ENCODE data around the gene ABCB6.

ABCB6 gene

DNA sequence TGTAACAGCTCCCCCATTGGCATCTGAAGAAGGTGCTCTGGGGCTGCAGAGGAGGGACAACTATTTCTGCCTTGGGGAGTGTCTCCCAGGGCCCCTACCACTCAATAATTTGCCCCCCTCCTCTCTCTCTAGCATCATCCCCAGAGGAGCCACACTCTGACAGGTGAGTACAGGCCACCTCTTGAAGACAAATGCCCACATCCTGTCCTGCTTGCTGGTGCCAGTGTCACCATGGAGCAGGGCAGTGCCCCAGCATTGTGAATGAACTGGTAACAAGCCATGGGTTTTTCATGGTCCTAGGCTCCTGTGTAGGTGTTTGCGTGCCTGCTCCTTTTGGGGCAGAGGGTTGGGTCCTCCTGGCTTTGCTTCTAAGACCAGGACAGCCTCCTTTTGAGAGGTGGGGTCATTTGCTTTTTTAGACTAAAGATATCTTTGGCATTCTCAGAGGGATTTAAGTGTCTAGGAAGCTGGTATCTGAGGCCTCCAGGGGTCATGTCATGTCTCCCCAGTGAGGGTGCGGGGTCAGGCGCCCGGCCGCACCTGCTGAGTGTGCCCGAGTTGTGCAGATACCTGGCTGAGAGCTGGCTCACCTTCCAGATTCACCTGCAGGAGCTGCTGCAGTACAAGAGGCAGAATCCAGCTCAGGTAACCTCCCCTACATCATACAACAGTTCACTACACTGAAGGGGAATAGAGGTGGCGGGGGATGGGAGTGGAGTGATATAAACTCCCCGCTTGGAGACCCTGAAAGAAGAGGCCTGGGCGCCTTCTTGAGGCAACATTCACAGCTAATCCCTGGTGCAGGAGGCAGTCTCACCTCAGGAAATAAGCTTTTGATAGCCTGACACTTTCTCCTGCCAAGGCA lies 38.9 kb downstream of the ABCB6 start:
- Histone ChIP-seq H3K27ac (ENCODE audit: low read depth, low read length) (no peak overlapping the region), H3K4me3 (ENCODE audit: low read depth, low read length) (no peak overlapping the region), H3K9ac (ENCODE audit: low read depth, low read length) (no peak overlapping the region), H3K36me3 (ENCODE audit: control insufficient read depth, insufficient read depth, low read length) (peaks cover 49% of the 10 kb centered on the region), H3K9me3 (ENCODE audit: control insufficient read depth, insufficient read depth, low read length) (no peaks in the 10 kb centered on the region), H3K27me3 (ENCODE audit: control insufficient read depth, insufficient read depth, low read length) (no peaks in the 10 kb centered on the region), H3K4me1 (ENCODE audit: control insufficient read depth, insufficient read depth, low read length) (peaks cover 11% of the 10 kb centered on the region)

DNA sequence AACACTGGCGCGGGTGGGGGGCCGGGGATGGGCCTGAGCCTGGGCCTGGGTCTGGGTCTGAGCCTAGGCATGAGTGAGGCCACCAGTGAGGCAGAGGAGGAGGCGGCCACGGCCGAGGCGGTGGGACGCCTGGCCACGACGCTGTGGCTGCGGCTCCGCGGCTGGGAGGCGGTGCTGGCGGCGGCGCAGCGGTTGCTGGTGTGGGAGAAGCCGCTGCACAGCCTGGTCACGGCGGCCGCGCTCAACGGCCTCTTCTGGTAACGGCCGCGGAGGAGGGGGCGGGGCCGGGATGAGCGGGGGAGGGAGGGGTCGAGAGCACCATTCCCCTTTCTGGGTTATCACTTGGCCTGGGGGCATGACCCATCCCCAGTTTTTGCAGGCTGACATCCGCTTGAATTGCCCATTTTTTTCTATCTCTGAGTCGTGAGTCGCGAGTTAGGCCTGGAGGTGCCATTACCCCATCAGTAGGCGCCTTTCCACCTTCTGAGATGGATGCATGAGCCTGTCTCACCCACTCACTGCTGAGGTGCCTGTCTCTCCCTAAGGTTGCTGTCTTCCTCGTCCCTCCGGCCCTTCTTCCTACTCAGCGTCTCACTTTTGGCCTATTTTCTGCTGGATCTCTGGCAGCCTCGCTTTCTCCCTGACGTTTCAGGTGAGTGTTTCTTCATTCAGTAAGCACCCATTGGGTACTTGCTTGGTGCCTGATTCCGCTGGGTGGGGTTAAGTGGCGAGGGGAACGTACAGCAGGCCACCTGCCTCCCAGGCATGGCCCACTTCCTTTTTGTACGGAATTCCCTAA lies 40.2 kb downstream of the ABCB6 start:
- H3K9ac ChIP-seq (ENCODE audit: low read depth, low read length): no peak overlapping the region
- peaks cover 11% of the 10 kb centered on the region for H3K4me1 ChIP-seq (ENCODE audit: control insufficient read depth, insufficient read depth, low read length)
- H3K4me3 ChIP-seq (ENCODE audit: low read depth, low read length): peak overlapping the region; percentile 100
- H3K9me3 ChIP-seq (ENCODE audit: control insufficient read depth, insufficient read depth, low read length): no peaks in the 10 kb centered on the region
- H3K36me3 ChIP-seq (ENCODE audit: control insufficient read depth, insufficient read depth, low read length): peaks cover 53% of the 10 kb centered on the region
- H3K27me3 ChIP-seq (ENCODE audit: control insufficient read depth, insufficient read depth, low read length): no peaks in the 10 kb centered on the region
- H3K27ac ChIP-seq (ENCODE audit: low read depth, low read length): peak overlapping the region; percentile 54

- Histone ChIP-seq H3K27me3 (ENCODE audit: control insufficient read depth, insufficient read depth, low read length) (no peaks in the 10 kb centered on the region), H3K9me3 (ENCODE audit: control insufficient read depth, insufficient read depth, low read length) (no peaks in the 10 kb centered on the region), H3K36me3 (ENCODE audit: control insufficient read depth, insufficient read depth, low read length) (peaks cover 51% of the 10 kb centered on the region), H3K4me1 (ENCODE audit: control insufficient read depth, insufficient read depth, low read length) (peaks cover 11% of the 10 kb centered on the region), H3K27ac (ENCODE audit: low read depth, low read length) (peak within 1 kb of the TSS; percentile 92), H3K4me3 (ENCODE audit: low read depth, low read length) (peak within 1 kb of the TSS; percentile 100), H3K9ac (ENCODE audit: low read depth, low read length) (peak within 1 kb of the TSS; percentile 69)
Measured at GRCh38 chr2:219177552-219178376, 41.0 kb downstream of the ABCB6 start, which contains the start of gene RETREG2. Gene RETREG2 (plus strand): TSS chr2:219178275. CDS start chr2:219178353, 78 bp downstream.

GRCh38 chr2:219176818-219177551 lies 41.8 kb downstream of the ABCB6 start, which contains the start of gene CNPPD1:
Gene CNPPD1 (minus strand): TSS chr2:219176925. CDS start chr2:219176828, 97 bp downstream.
- Histone ChIP-seq H3K27ac (ENCODE audit: low read depth, low read length) (peak within 1 kb of the TSS; percentile 92), H3K4me3 (ENCODE audit: low read depth, low read length) (peak within 1 kb of the TSS; percentile 100), H3K9ac (ENCODE audit: low read depth, low read length) (peak within 1 kb of the TSS; percentile 69), H3K27me3 (ENCODE audit: control insufficient read depth, insufficient read depth, low read length) (no peaks in the 10 kb centered on the region), H3K4me1 (ENCODE audit: control insufficient read depth, insufficient read depth, low read length) (peaks cover 11% of the 10 kb centered on the region), H3K9me3 (ENCODE audit: control insufficient read depth, insufficient read depth, low read length) (no peaks in the 10 kb centered on the region), H3K36me3 (ENCODE audit: control insufficient read depth, insufficient read depth, low read length) (peaks cover 45% of the 10 kb centered on the region)

DNA sequence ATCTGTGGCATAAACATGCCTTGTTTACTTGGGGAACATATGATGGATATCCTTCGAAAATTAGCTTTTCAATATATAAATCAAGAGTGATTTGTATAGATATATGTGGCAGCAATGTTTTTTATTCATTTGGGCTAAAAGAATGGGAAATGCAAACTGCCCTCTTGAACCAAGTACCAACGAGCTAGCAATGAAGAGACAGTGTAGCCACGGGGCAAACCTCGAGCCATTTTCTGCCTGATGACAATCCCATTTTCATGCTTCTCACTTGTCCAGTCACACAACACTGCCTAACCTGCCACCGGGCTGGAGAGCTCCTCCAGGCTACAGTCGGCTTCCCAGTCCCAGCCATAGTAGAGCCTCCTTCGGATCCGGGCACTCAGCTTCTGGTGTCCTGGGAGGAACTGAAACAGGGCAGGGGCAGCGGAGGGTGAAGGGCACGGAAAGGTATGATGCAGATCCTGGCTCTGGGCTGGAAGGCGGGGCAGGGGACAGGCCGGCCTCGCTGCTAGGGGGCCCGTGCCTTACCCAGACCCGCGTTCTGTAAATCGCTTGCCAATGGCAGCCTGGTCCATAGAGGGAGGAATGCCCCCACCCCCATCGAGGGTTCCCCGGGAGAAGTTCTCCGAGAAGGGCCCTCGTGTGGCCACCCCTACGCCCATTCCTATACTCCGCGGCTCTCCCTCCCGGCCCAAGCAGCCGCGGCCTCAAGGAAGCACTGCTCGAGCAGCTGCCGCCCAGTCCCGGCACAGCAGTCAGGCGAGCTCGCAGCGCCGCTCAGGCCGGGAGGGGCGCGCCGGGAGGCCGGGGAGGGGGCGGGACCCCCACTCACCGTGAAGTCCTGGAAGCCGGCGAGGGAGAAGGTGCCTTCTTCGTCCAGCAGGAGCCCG lies 42.6 kb downstream of the ABCB6 start:
- Histone ChIP-seq H3K9me3 (ENCODE audit: control insufficient read depth, insufficient read depth, low read length) (no peaks in the 10 kb centered on the region), H3K27ac (ENCODE audit: low read depth, low read length) (peak overlapping the region; percentile 92), H3K27me3 (ENCODE audit: control insufficient read depth, insufficient read depth, low read length) (no peaks in the 10 kb centered on the region), H3K9ac (ENCODE audit: low read depth, low read length) (peak overlapping the region; percentile 12; the same call in 1 of the 2 replicates), H3K4me3 (ENCODE audit: low read depth, low read length) (peak overlapping the region; percentile 100), H3K36me3 (ENCODE audit: control insufficient read depth, insufficient read depth, low read length) (peaks cover 37% of the 10 kb centered on the region), H3K4me1 (ENCODE audit: control insufficient read depth, insufficient read depth, low read length) (peaks cover 11% of the 10 kb centered on the region)

DNA sequence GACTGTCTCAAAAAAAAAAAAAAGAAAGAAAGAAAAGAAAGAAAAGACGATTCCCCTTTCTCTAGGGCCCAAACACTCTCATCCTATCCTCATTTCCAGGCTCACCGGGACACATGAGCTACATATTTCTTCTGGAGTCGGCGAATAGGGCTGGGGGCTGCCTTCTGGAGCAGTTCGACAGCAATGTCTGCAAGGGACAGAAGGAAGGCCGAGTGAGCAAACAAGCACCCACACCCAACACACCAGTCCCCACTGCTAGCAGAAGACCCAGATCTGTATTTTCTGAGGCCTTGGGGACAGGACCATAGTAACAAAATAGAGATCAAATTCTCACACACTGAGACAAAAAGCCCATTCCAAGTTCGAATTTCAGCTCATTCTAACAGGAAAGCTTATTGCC lies 43.3 kb downstream of the ABCB6 start:
- Histone ChIP-seq H3K27me3 (ENCODE audit: control insufficient read depth, insufficient read depth, low read length) (no peaks in the 10 kb centered on the region), H3K9ac (ENCODE audit: low read depth, low read length) (no peak overlapping the region), H3K4me1 (ENCODE audit: control insufficient read depth, insufficient read depth, low read length) (peaks cover 11% of the 10 kb centered on the region), H3K36me3 (ENCODE audit: control insufficient read depth, insufficient read depth, low read length) (peaks cover 30% of the 10 kb centered on the region), H3K4me3 (ENCODE audit: low read depth, low read length) (peak overlapping the region; percentile 100; the same call in 1 of the 2 replicates), H3K9me3 (ENCODE audit: control insufficient read depth, insufficient read depth, low read length) (no peaks in the 10 kb centered on the region), H3K27ac (ENCODE audit: low read depth, low read length) (no peak overlapping the region)

DNA sequence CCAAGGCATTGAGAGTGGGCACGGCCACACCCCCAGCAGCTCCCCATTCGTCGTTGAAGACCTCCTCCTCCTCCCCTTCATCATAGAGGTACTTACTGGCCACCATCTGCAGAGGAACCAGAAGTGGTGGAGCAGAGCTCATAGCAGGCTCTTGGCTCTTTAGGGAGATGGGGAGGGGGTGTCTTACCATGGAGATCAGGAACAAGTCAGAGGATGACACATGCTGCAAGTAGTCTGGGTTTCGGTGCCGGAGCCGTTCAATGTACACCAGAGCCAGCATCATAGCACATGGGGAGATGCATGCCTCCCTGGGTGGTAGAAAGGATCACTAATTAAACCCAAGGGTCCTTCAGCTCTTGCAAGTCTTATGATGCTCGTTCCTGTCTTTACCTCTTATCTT lies 44.0 kb downstream of the ABCB6 start:
- H3K4me3 ChIP-seq (ENCODE audit: low read depth, low read length): no peak overlapping the region

GRCh38 chr2:219174146-219174545 lies 44.6 kb downstream of the ABCB6 start:
- Histone ChIP-seq H3K4me3 (ENCODE audit: low read depth, low read length) (no peak overlapping the region), H3K9me3 (ENCODE audit: control insufficient read depth, insufficient read depth, low read length) (no peaks in the 10 kb centered on the region), H3K9ac (ENCODE audit: low read depth, low read length) (no peak overlapping the region), H3K36me3 (ENCODE audit: control insufficient read depth, insufficient read depth, low read length) (peaks cover 22% of the 10 kb centered on the region), H3K27me3 (ENCODE audit: control insufficient read depth, insufficient read depth, low read length) (no peaks in the 10 kb centered on the region), H3K27ac (ENCODE audit: low read depth, low read length) (no peak overlapping the region), H3K4me1 (ENCODE audit: control insufficient read depth, insufficient read depth, low read length) (peaks cover 11% of the 10 kb centered on the region)

More for the DNA sequence above, 44.0 kb downstream of the ABCB6 start:
- Histone ChIP-seq H3K4me1 (ENCODE audit: control insufficient read depth, insufficient read depth, low read length) (peaks cover 11% of the 10 kb centered on the region), H3K27me3 (ENCODE audit: control insufficient read depth, insufficient read depth, low read length) (no peaks in the 10 kb centered on the region), H3K36me3 (ENCODE audit: control insufficient read depth, insufficient read depth, low read length) (peaks cover 24% of the 10 kb centered on the region), H3K9me3 (ENCODE audit: control insufficient read depth, insufficient read depth, low read length) (no peaks in the 10 kb centered on the region), H3K9ac (ENCODE audit: low read depth, low read length) (no peak overlapping the region), H3K27ac (ENCODE audit: low read depth, low read length) (no peak overlapping the region)

DNA sequence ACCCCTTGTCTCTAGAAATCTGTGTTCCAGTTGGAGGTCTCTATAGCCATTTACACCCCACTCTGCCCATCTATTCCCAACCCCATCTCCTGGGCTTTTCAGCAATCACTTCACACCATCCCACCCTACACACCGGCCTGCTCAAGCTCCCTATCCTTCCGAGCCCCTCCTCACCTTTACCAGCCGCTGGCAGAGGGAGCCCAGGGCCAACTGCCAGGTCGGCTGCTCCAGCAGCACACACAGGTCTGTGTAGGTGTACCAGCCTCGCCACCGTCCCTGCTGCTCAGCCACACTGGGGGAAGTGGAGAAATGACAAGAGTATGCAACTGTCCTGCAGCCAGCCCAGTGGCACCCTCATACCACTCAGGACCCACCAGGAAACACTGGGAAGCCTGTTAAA lies 45.6 kb downstream of the ABCB6 start:
- Histone ChIP-seq H3K27ac (ENCODE audit: low read depth, low read length) (no peak overlapping the region), H3K9me3 (ENCODE audit: control insufficient read depth, insufficient read depth, low read length) (no peaks in the 10 kb centered on the region), H3K27me3 (ENCODE audit: control insufficient read depth, insufficient read depth, low read length) (no peaks in the 10 kb centered on the region), H3K4me1 (ENCODE audit: control insufficient read depth, insufficient read depth, low read length) (peaks cover 6% of the 10 kb centered on the region), H3K36me3 (ENCODE audit: control insufficient read depth, insufficient read depth, low read length) (peaks cover 22% of the 10 kb centered on the region), H3K4me3 (ENCODE audit: low read depth, low read length) (no peak overlapping the region), H3K9ac (ENCODE audit: low read depth, low read length) (no peak overlapping the region)
